Lower leg skin (tissue), 4 donors: ENCODE results near the gene NWD2. TPM values are rescaled to one million over a fixed set of nuclear protein-coding genes. Genes with fewer than 3 reads are reported as not detected.
"Not testable (repeated sequence)": the region's sequence is repeated elsewhere in the genome, so short reads cannot be mapped to it uniquely, and the experiment has no call there.

ENCODE experiments used
- DNase-seq, 2 donors: peaks; one replicate each; pipeline ENCODE4 v3.0.0-alpha.2; 2019; ENCODE audit warnings: low spot score in 2 of 2
- H3K4me3 ChIP-seq: fragments of 200-600 bp; sonication (generic); 2 replicates; pipeline ENCODE4 v1.5.1; 2017; ENCODE audit warnings: mild to moderate bottlenecking, low read depth; ENCODE audit not compliant: poor library complexity, severe bottlenecking
- CTCF ChIP-seq, 3 donors: fragments of 450-650 bp; IDR thresholded peaks; one replicate each; pipeline ENCODE4 v1.5.1; 2016; ENCODE audit warnings: antibody characterized with exemption in 3 of 3, mild to moderate bottlenecking in 3 of 3, moderate library complexity in 2 of 3
- POLR2A ChIP-seq, 2 donors: fragments of 450-650 bp; IDR thresholded peaks; one replicate each; pipeline ENCODE4 v1.6.1; 2016 to 2017; ENCODE audit warnings: antibody characterized with exemption in 2 of 2, mild to moderate bottlenecking in 1 of 2, moderate library complexity in 1 of 2
- WGBS, 2 donors: methylation state at CpG; one replicate each; pipeline ENCODE4 v1.1.5; 2018; 5-methylcytosine and 5-hydroxymethylcytosine counted together
- intact Hi-C: fragments of 100-400 bp; cut with DNase I; formaldehyde crosslinking; loops from one replicate; pipeline ENCODE4 v1.15.0; 2023; ENCODE audit warnings: low total_unique reads
- microRNA-seq, 2 donors: library from miRNA; unstranded; fragments of <30 nt; microRNA quantifications; one replicate each; pipeline ENCODE4, GENCODE V29; 2016; ENCODE audit warnings: borderline replicate concordance in 2 of 2, borderline number of aligned reads in 1 of 2
- total RNA-seq, 4 donors: library from RNA; depleted of rRNA; stranded (reverse); fragments of >200 nt; gene quantifications; one replicate each; pipeline ENCODE4 v1.1.0, GENCODE V29; 2016

Gene NWD2
- total RNA-seq, 4 donors from 2014 or later: 0.72 to 2.8 (median 0.97) TPM

GRCh38 chr4:37487668-37488067 is 243.1 kb downstream of the NWD2 start:
- intact Hi-C loops: no loop called here
- no peak for TF ChIP-seq POLR2A (IDR thresholded peaks at IDR 0.05)
- TF ChIP-seq CTCF (IDR thresholded peaks at IDR 0.05): no peak
- DNase-seq: no peak
- H3K4me3 ChIP-seq: no peak overlapping the region

- DNase-seq: no peak
- TF ChIP-seq POLR2A (IDR thresholded peaks at IDR 0.05) (no peak), CTCF (IDR thresholded peaks at IDR 0.05) (no peak)
- no peak overlapping the region for H3K4me3 ChIP-seq
- 75 to 86% methylated on average over 1 of the region's 1 CpG for whole genome bisulfite sequencing, 2 donors
- intact Hi-C loops: no loop called here
These were observed 245.2 kb downstream of the NWD2 start for GRCh38 chr4:37489697-37490096.

DNA sequence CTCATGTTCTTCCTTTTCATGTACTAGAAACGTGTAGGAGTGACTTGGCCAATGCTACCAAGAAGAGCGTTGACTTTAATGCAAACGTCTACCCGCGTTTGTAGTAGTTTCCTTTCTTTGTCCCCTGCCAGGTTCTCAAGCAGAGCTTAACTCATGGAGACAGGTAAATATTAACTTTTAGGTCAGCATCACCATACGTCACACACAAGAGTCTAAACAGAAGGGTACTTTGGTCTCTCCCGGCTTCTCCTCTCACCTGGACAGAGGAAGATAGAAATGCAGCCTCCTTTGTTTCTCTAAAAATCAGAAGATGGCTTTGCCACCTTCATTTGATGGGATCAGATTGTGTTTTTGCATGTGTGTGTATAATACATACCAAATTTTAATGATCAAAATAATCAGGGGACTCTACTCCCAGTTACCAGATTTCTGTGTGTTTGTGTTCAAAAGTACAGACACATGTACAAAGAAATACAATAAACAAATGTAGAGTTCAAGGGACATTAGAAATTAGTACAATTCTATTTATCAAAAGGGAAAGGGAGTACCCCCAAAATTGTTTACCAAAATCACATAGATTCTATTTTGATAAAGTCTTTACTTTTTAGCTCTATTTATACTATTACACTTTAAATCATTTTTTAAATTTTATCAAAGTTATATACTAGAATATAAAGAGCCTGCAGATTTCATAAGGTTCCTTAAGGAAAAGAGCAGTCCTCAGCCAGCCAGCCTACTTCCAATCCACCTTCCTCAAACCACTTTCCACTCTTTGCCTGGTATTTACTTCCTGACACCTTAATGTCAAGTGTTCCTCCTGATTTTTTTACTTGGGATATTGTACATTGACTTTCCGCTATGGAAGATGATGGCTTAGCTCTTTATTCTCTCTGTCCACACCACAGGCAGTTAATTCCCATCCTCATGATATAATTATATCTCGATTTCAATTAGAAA is 246.1 kb downstream of the NWD2 start:
- no peak for TF ChIP-seq POLR2A (IDR thresholded peaks at IDR 0.05)
- no peak for TF ChIP-seq CTCF (IDR thresholded peaks at IDR 0.05)
- 88 to 89% methylated on average over 9 of the region's 9 CpGs for WGBS, 2 donors
- intact Hi-C loops: no loop called here
- H3K4me3 ChIP-seq: no peak overlapping the region
- no peak for DNase-seq

- H3K4me3 ChIP-seq, intact Hi-C loops, DNase-seq: not testable (repeated sequence)
- 96% methylated on average over 4 of the region's 4 CpGs for WGBS, 2 donors
These were observed 250.8 kb downstream of the NWD2 start for GRCh38 chr4:37495353-37495752.

Small RNA genes within 50 kb of the gene (microRNA-seq; reads per million reads assigned to microRNA genes)
- 0 reads per million in 2 donors for gene MIR4801
